ENCODE data around the gene HIVEP2. TPM values are rescaled to one million over a fixed set of nuclear protein-coding genes. Genes with fewer than 3 reads are reported as not detected.
A peak's percentile ranks its signal among the peaks of the same experiment; 100 is the strongest.

HIVEP2 gene
- total RNA-seq, 1 donor from 2014 or later = 3.5 TPM

DNA sequence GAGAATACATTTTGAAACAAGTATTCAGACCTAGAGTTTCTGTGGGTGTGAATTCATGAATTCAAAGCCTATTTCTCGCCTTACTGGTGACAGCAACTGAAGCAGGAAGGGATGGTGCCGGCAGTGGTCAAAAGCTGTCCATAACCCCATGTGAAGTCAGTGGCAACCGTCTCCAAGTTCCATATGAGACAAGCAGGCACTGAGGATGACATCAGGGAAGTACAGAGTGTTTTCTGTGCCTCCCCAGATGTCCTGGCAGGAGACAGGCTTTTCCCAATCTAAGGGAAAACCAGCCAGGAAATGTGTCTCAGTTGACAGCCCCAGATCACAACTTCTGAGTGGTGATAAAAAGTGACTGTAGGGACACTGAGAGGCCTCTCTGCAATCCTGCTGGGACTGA is 66.6 kb downstream of the HIVEP2 start:
- Mint-ChIP-seq H3K27me3 (ENCODE audit: low read depth) (no peaks in the 10 kb centered on the region), H3K36me3 (ENCODE audit: low read depth) (no peaks in the 10 kb centered on the region), H3K9me3 (no peaks in the 10 kb centered on the region), H3K4me3 (no peak overlapping the region), H3K4me1 (no peaks in the 10 kb centered on the region), H3K27ac (ENCODE audit: unreplicated experiment) (no peak overlapping the region)
- no peak for DNase-seq (ENCODE audit: low read depth, low spot score)
- TF ChIP-seq, protein P1, sequence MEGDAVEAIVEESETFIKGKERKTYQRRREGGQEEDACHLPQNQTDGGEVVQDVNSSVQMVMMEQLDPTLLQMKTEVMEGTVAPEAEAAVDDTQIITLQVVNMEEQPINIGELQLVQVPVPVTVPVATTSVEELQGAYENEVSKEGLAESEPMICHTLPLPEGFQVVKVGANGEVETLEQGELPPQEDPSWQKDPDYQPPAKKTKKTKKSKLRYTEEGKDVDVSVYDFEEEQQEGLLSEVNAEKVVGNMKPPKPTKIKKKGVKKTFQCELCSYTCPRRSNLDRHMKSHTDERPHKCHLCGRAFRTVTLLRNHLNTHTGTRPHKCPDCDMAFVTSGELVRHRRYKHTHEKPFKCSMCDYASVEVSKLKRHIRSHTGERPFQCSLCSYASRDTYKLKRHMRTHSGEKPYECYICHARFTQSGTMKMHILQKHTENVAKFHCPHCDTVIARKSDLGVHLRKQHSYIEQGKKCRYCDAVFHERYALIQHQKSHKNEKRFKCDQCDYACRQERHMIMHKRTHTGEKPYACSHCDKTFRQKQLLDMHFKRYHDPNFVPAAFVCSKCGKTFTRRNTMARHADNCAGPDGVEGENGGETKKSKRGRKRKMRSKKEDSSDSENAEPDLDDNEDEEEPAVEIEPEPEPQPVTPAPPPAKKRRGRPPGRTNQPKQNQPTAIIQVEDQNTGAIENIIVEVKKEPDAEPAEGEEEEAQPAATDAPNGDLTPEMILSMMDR (conservative IDR thresholded peaks at IDR 0.05) = no peak

DNA sequence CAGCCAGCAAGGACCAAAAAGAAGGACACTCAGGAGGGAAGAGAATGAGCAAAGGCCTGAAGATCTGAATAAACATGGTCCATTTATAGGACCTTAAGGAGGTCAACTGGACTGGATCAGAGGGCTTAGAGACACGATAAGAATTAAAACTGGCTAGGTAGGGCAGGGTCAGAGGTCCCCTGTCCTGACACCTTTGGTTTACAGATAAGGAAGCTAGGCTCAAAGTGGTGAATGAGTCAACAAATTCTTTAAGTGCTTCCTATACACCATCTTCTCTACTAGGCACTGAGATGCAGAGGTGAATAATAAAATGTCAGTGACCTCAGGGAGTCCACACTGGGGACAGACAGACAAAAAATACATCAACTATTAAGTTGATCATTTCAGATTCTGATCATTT is 70.3 kb downstream of the HIVEP2 start:
- H3K27me3 Mint-ChIP-seq (ENCODE audit: low read depth) = no peaks in the 10 kb centered on the region
- no peak overlapping the region for H3K4me3 Mint-ChIP-seq
- no peak overlapping the region for H3K27ac Mint-ChIP-seq (ENCODE audit: unreplicated experiment)
- TF ChIP-seq, protein P1 (conservative IDR thresholded peaks at IDR 0.05) = no peak
- DNase-seq (ENCODE audit: low read depth, low spot score) = no peak
- no peaks in the 10 kb centered on the region for H3K9me3 Mint-ChIP-seq
- no peaks in the 10 kb centered on the region for H3K36me3 Mint-ChIP-seq (ENCODE audit: low read depth)
- H3K4me1 Mint-ChIP-seq = no peaks in the 10 kb centered on the region

DNA sequence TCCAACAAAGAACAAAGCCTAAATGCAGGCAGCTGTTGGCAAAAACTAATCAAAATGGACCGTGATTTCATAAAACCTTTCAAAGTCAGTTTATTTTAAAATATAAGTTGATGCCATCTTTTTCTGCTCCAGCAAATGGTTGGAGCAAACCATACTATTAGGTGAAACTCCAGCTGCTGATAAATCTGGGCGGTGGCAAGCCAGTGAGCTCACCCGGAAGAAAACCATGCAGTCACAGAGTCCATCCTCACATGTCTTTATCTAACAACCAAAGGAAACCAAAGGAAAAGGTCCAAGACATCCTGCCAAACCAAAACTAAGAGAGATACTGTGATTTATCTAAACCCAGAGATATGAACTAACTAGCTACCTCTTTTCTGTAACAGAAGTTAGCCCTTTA is 72.6 kb downstream of the HIVEP2 start:
- Mint-ChIP-seq H3K36me3 (ENCODE audit: low read depth) (no peaks in the 10 kb centered on the region), H3K9me3 (no peaks in the 10 kb centered on the region), H3K27me3 (ENCODE audit: low read depth) (no peaks in the 10 kb centered on the region), H3K4me1 (peaks cover 8% of the 10 kb centered on the region), H3K4me3 (no peak overlapping the region), H3K27ac (ENCODE audit: unreplicated experiment) (no peak overlapping the region)
- TF ChIP-seq, protein P1 (conservative IDR thresholded peaks at IDR 0.05) = no peak
- DNase-seq (ENCODE audit: low read depth, low spot score) = no peak

DNA sequence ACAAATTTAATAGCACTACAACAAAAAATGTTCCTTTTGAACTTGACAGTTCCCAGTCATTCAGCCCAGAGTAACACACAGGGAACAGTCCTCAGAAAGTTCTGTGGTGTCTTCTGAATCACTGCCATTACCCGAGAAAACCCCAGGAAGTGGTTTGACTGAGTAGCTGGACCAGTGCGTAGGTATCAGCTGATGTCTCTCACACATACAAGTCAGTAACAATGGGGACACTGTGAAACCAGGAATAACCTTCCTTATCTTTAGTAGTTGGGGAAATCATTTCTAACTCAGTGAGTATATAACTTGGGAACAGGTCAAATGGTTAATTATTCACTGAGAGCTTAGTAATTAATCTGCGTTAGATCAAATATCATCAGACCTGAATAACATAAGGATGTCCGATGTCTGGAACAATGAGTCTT is 73.1 kb downstream of the HIVEP2 start:
- no peak for DNase-seq (ENCODE audit: low read depth, low spot score)
- no peak overlapping the region for H3K27ac Mint-ChIP-seq (ENCODE audit: unreplicated experiment)
- H3K4me3 Mint-ChIP-seq = no peak overlapping the region
- H3K9me3 Mint-ChIP-seq = no peaks in the 10 kb centered on the region
- H3K36me3 Mint-ChIP-seq (ENCODE audit: low read depth) = no peaks in the 10 kb centered on the region
- no peaks in the 10 kb centered on the region for H3K27me3 Mint-ChIP-seq (ENCODE audit: low read depth)
- TF ChIP-seq, protein P1 (conservative IDR thresholded peaks at IDR 0.05) = no peak
- peaks cover 8% of the 10 kb centered on the region for H3K4me1 Mint-ChIP-seq

DNA sequence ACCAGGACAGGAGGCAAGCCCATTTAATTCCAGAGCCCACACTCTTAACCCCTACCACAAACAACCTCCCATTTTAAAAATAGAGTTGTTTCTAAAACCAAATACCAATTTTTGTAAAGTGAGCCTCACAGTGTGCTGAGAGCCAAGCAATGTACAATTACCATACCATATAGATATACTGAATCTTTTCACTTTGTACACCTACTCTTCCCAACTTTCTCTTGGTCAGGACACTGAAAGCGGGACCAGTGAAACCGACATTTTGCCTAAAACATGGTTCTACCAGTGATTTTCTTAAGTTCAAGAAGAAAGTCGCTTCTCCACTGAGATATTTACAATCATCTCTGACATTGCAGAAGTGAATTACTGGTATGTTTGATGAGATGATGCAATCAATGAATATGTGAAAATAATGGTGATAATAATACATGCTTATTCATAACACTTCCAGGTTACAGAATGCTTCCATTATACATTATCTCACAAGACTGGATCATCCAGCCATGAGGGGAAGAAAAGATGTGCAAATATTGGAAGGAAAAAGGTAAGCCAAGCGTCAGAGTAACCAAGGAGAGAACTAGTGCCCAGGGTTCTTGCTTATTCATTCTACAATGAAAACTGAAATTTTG is 74.1 kb downstream of the HIVEP2 start:
- TF ChIP-seq, protein P1 (conservative IDR thresholded peaks at IDR 0.05) = no peak
- Mint-ChIP-seq H3K27ac (ENCODE audit: unreplicated experiment) (peak overlapping the region; percentile 61), H3K4me1 (peaks cover 8% of the 10 kb centered on the region)

More for the DNA sequence above, 74.1 kb downstream of the HIVEP2 start:
- Mint-ChIP-seq H3K27me3 (ENCODE audit: low read depth) (no peaks in the 10 kb centered on the region), H3K9me3 (no peaks in the 10 kb centered on the region), H3K36me3 (ENCODE audit: low read depth) (no peaks in the 10 kb centered on the region), H3K4me3 (no peak overlapping the region)
- no peak for DNase-seq (ENCODE audit: low read depth, low spot score)
